GM23338 (cell line): ENCODE results near the gene GPALPP1. TPM values are rescaled to one million over a fixed set of nuclear protein-coding genes. Genes with fewer than 3 reads are reported as not detected.
A peak's percentile ranks its signal among the peaks of the same experiment; 100 is the strongest.

Source experiments
- ATAC-seq: fragments of 200-7000 bp; cut with Tn5 transposase; 3 replicates; pipeline ENCODE4 v1.9.1; 2020
- DNase-seq: peaks from one replicate; pipeline ENCODE4 v3.0.0-alpha.2; 2015; ENCODE audit warnings: low spot score
- H2AFZ ChIP-seq: fragments of 200-600 bp; sonication (generic); 2 replicates; pipeline ENCODE4 v1.8.0; 2016; ENCODE audit warnings: antibody characterized with exemption, mild to moderate bottlenecking, moderate library complexity
- H3F3A ChIP-seq: fragments of 200-600 bp; sonication (generic); replicated peaks from 2 replicates; pipeline ENCODE4 v1.8.0; 2017; ENCODE audit warnings: antibody characterized with exemption, mixed run types, low read depth
- H3K27ac ChIP-seq: fragments of 200-600 bp; sonication (generic); 2 replicates; pipeline ENCODE4 v1.6.1; 2016; ENCODE audit warnings: low read depth
- H3K27me3 ChIP-seq: fragments of 200-600 bp; sonication (generic); 2 replicates; pipeline ENCODE4 v1.8.0; 2016; ENCODE audit warnings: mild to moderate bottlenecking, mixed run types, moderate library complexity; ENCODE audit not compliant: insufficient read depth
- H3K36me3 ChIP-seq: fragments of 200-600 bp; sonication (generic); 2 replicates; pipeline ENCODE4 v1.8.0; 2016; ENCODE audit warnings: mild to moderate bottlenecking; ENCODE audit not compliant: insufficient read depth
- H3K4me1 ChIP-seq: fragments of 200-600 bp; sonication (generic); 2 replicates; pipeline ENCODE4 v1.8.0; 2016; ENCODE audit warnings: mild to moderate bottlenecking, moderate library complexity; ENCODE audit not compliant: insufficient read depth
- H3K4me2 ChIP-seq: fragments of 200-600 bp; sonication (generic); 2 replicates; pipeline ENCODE4 v1.7.1; 2017; ENCODE audit warnings: mixed run types
- H3K4me3 ChIP-seq: fragments of 200-600 bp; sonication (generic); 2 replicates; pipeline ENCODE4 v1.6.1; 2016; ENCODE audit warnings: mixed run types
- H3K79me2 ChIP-seq: fragments of 200-600 bp; sonication (generic); replicated peaks from 2 replicates; pipeline ENCODE4 v1.8.0; 2017; ENCODE audit warnings: mild to moderate bottlenecking; ENCODE audit not compliant: insufficient read depth
- H3K9me2 ChIP-seq: fragments of 200-600 bp; sonication (generic); 2 replicates; pipeline ENCODE4 v1.8.0; 2017; ENCODE audit not compliant: insufficient read depth
- H4K20me1 ChIP-seq: fragments of 200-600 bp; sonication (generic); replicated peaks from 2 replicates; pipeline ENCODE4 v1.8.0; 2017; ENCODE audit warnings: mild to moderate bottlenecking; ENCODE audit not compliant: insufficient read depth
- H3K27ac Mint-ChIP-seq: 2 replicates; pipeline ENCODE4 v1.8.0; 2020; ENCODE audit warnings: inconsistent platforms, mild to moderate bottlenecking, moderate library complexity, mixed read lengths
- H3K27me3 Mint-ChIP-seq: 3 replicates; pipeline ENCODE4 v1.8.0; 2022; ENCODE audit warnings: low read depth, mild to moderate bottlenecking, moderate library complexity, mixed read lengths, inconsistent platforms; ENCODE audit not compliant: insufficient read depth, poor library complexity
- H3K36me3 Mint-ChIP-seq: 3 replicates; pipeline ENCODE4 v1.8.0; 2021; ENCODE audit warnings: low read depth, mild to moderate bottlenecking, inconsistent platforms, moderate library complexity, mixed read lengths
- H3K4me1 Mint-ChIP-seq: 3 replicates; pipeline ENCODE4 v1.8.0; 2020; ENCODE audit warnings: mild to moderate bottlenecking, inconsistent platforms, mixed read lengths
- H3K4me3 Mint-ChIP-seq: 3 replicates; pipeline ENCODE4 v1.8.0; 2021; ENCODE audit warnings: moderate library complexity, mild to moderate bottlenecking, inconsistent platforms, mixed read lengths
- H3K9me3 Mint-ChIP-seq: 3 replicates; pipeline ENCODE4 v1.8.0; 2020; ENCODE audit warnings: moderate library complexity, mild to moderate bottlenecking, inconsistent platforms, mixed read lengths
- CREB1 ChIP-seq: fragments of 250-450 bp; sonication (Bioruptor Pico); IDR thresholded peaks from 2 replicates; pipeline ENCODE4 v1.5.0; 2020; ENCODE audit warnings: low read depth, mild to moderate bottlenecking, moderate library complexity
- EZH2 ChIP-seq: fragments of 200-600 bp; sonication (generic); IDR thresholded peaks from one replicate; pipeline ENCODE4 v1.8.0; 2017; ENCODE audit warnings: antibody characterized with exemption, mild to moderate bottlenecking, low read depth; ENCODE audit not compliant: unreplicated experiment
- EZH2phosphoT487 ChIP-seq: fragments of 200-600 bp; sonication (generic); IDR thresholded peaks from one replicate; pipeline ENCODE4 v1.8.1; 2018; ENCODE audit warnings: antibody characterized with exemption; ENCODE audit not compliant: unreplicated experiment
- JUNB ChIP-seq: IDR thresholded peaks from one replicate; pipeline ENCODE4 v1.6.1; 2016; ENCODE audit warnings: antibody characterized with exemption; ENCODE audit not compliant: unreplicated experiment
- NANOG ChIP-seq: IDR thresholded peaks from 2 replicates; pipeline ENCODE4 v1.6.1; 2016; ENCODE audit warnings: antibody characterized with exemption, borderline replicate concordance
- POLR2AphosphoS5 ChIP-seq: IDR thresholded peaks from 2 replicates; pipeline ENCODE4 v1.6.1; 2016; ENCODE audit warnings: antibody characterized with exemption, low read depth
- STAT1 ChIP-seq: IDR thresholded peaks from one replicate; pipeline ENCODE4 v1.6.1; 2016; ENCODE audit warnings: antibody characterized with exemption; ENCODE audit not compliant: unreplicated experiment
- ZNF114 ChIP-seq: fragments of 250-450 bp; sonication (Bioruptor Pico); IDR thresholded peaks from 2 replicates; pipeline ENCODE4 v1.5.0; 2020; ENCODE audit warnings: mild to moderate bottlenecking, moderate library complexity
- ZNF331 ChIP-seq: fragments of 250-450 bp; sonication (Bioruptor Pico); IDR thresholded peaks from 2 replicates; pipeline ENCODE4 v1.5.0; 2020; ENCODE audit warnings: low read depth, mild to moderate bottlenecking, moderate library complexity
- polyA plus RNA-seq: library from polyadenylated mRNA; unstranded; fragments of >200 nt; fragmentation: Nextera tagmentation; extraction: Ambion mirVana; gene quantifications from 2 replicates; pipeline ENCODE4 v1.2.1, GENCODE V29; 2016
- total RNA-seq: library from RNA; depleted of rRNA; stranded (reverse); fragments of >200 nt; shearing (Covaris generic); gene quantifications from 2 replicates; pipeline ENCODE4 v1.2.3, GENCODE V29; 2014
- TF ChIP-seq, protein P1 (sequence below), 2 experiments: fragments of 200-600 bp in 1 of 2; sonication (generic) in 1 of 2; conservative IDR thresholded peaks; 2 replicates each; pipeline versions ENCODE4 v1.5.1 to v1.6.1; 2016 to 2017; ENCODE audit warnings: antibody characterized with exemption in 2 of 2, low read depth in 2 of 2, mild to moderate bottlenecking in 2 of 2, moderate library complexity in 1 of 2
- TF ChIP-seq, protein P2 (sequence below): IDR thresholded peaks from 2 replicates; pipeline ENCODE4 v1.6.1; 2016; ENCODE audit warnings: antibody characterized with exemption
- TF ChIP-seq, protein P3 (sequence below): IDR thresholded peaks from one replicate; pipeline ENCODE4 v1.6.1; 2018; ENCODE audit warnings: antibody characterized with exemption; ENCODE audit not compliant: unreplicated experiment

GPALPP1 gene
- total and polyA plus RNA-seq, 2 experiments from 2014 or later: 31.3 to 35.8 TPM

- Histone ChIP-seq H3K27ac (peak overlapping the region; percentile 91), H3K27me3 (no peaks in the 10 kb centered on the region), H4K20me1 (peaks cover 14% of the 10 kb centered on the region), H2AFZ (peak overlapping the region; percentile 99), H3K4me2 (peak overlapping the region; percentile 90), H3K79me2 (peaks cover 93% of the 10 kb centered on the region), H3K36me3 (peaks cover 7% of the 10 kb centered on the region; the same call in 1 of the 2 replicates), H3F3A (no peaks in the 10 kb centered on the region), H3K4me1 (peaks cover 19% of the 10 kb centered on the region), H3K4me3 (peak overlapping the region; percentile 84), H3K9me2 (no peaks in the 10 kb centered on the region)
- DNase-seq (peak; percentile 22), ATAC-seq (no peak)
- H3K36me3 Mint-ChIP-seq: peaks cover 23% of the 10 kb centered on the region
- peak overlapping the region; percentile 99; the same call in 1 of the 2 replicates for H3K27ac Mint-ChIP-seq
- H3K4me1 Mint-ChIP-seq: peaks cover 9% of the 10 kb centered on the region
- peak overlapping the region; percentile 100 for H3K4me3 Mint-ChIP-seq
- no peaks in the 10 kb centered on the region for H3K9me3 Mint-ChIP-seq
- TF ChIP-seq, protein P1, sequence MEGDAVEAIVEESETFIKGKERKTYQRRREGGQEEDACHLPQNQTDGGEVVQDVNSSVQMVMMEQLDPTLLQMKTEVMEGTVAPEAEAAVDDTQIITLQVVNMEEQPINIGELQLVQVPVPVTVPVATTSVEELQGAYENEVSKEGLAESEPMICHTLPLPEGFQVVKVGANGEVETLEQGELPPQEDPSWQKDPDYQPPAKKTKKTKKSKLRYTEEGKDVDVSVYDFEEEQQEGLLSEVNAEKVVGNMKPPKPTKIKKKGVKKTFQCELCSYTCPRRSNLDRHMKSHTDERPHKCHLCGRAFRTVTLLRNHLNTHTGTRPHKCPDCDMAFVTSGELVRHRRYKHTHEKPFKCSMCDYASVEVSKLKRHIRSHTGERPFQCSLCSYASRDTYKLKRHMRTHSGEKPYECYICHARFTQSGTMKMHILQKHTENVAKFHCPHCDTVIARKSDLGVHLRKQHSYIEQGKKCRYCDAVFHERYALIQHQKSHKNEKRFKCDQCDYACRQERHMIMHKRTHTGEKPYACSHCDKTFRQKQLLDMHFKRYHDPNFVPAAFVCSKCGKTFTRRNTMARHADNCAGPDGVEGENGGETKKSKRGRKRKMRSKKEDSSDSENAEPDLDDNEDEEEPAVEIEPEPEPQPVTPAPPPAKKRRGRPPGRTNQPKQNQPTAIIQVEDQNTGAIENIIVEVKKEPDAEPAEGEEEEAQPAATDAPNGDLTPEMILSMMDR (conservative IDR thresholded peaks at IDR 0.05; ENCODE audit: low read depth in 2 of 2): no peak
- no peak for TF ChIP-seq STAT1
- no peak for TF ChIP-seq EZH2phosphoT487
- TF ChIP-seq, protein P2, sequence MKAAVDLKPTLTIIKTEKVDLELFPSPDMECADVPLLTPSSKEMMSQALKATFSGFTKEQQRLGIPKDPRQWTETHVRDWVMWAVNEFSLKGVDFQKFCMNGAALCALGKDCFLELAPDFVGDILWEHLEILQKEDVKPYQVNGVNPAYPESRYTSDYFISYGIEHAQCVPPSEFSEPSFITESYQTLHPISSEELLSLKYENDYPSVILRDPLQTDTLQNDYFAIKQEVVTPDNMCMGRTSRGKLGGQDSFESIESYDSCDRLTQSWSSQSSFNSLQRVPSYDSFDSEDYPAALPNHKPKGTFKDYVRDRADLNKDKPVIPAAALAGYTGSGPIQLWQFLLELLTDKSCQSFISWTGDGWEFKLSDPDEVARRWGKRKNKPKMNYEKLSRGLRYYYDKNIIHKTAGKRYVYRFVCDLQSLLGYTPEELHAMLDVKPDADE: no peak
- TF ChIP-seq ZNF331 (CRISPR knock-in tag): no peak
- TF ChIP-seq JUNB: no peak
- H3K27me3 Mint-ChIP-seq: peaks cover 5% of the 10 kb centered on the region
Observed at GRCh38 chr13:44989941-44990340, 603 bp downstream of the GPALPP1 start.

DNA sequence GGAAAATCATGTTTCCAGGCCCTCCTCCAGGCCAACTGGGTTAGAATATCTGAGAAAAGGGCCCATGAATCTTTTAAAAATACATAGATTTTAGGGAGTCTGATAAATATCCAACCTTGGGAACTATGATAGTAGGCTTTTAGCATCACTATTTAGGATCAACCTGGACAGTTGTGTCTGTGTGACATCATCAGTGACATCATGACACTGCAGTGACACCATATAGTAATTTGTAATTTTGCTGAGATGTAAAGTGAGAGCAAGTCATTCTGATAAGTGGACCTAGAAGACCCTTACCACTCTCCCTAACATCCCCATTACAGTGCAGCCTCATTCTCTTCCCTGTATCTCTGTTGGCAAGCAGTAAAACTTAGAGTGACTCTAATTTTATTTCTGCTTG lies 14.1 kb downstream of the GPALPP1 start:
- no peaks in the 10 kb centered on the region for H3K4me1 ChIP-seq
- peaks cover 3% of the 10 kb centered on the region; the same call in 1 of the 2 replicates for H4K20me1 ChIP-seq
- ATAC-seq (no peak), DNase-seq (no peak)
- H3K27me3 ChIP-seq: no peaks in the 10 kb centered on the region
- H3K9me2 ChIP-seq: no peaks in the 10 kb centered on the region
- no peaks in the 10 kb centered on the region for H3K79me2 ChIP-seq
- Mint-ChIP-seq H3K4me1 (no peaks in the 10 kb centered on the region), H3K4me3 (no peak overlapping the region), H3K27ac (no peak overlapping the region), H3K36me3 (peaks cover 19% of the 10 kb centered on the region), H3K9me3 (no peaks in the 10 kb centered on the region), H3K27me3 (no peaks in the 10 kb centered on the region)
- no peak overlapping the region for H3K4me3 ChIP-seq
- H2AFZ ChIP-seq: no peak overlapping the region
- no peak overlapping the region for H3K4me2 ChIP-seq
- H3K27ac ChIP-seq: no peak overlapping the region
- H3K36me3 ChIP-seq: no peaks in the 10 kb centered on the region; the same call in 1 of the 2 replicates
- no peaks in the 10 kb centered on the region for H3F3A ChIP-seq
- TF ChIP-seq, protein P3, sequence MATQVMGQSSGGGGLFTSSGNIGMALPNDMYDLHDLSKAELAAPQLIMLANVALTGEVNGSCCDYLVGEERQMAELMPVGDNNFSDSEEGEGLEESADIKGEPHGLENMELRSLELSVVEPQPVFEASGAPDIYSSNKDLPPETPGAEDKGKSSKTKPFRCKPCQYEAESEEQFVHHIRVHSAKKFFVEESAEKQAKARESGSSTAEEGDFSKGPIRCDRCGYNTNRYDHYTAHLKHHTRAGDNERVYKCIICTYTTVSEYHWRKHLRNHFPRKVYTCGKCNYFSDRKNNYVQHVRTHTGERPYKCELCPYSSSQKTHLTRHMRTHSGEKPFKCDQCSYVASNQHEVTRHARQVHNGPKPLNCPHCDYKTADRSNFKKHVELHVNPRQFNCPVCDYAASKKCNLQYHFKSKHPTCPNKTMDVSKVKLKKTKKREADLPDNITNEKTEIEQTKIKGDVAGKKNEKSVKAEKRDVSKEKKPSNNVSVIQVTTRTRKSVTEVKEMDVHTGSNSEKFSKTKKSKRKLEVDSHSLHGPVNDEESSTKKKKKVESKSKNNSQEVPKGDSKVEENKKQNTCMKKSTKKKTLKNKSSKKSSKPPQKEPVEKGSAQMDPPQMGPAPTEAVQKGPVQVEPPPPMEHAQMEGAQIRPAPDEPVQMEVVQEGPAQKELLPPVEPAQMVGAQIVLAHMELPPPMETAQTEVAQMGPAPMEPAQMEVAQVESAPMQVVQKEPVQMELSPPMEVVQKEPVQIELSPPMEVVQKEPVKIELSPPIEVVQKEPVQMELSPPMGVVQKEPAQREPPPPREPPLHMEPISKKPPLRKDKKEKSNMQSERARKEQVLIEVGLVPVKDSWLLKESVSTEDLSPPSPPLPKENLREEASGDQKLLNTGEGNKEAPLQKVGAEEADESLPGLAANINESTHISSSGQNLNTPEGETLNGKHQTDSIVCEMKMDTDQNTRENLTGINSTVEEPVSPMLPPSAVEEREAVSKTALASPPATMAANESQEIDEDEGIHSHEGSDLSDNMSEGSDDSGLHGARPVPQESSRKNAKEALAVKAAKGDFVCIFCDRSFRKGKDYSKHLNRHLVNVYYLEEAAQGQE: no peak
- TF ChIP-seq POLR2AphosphoS5 (no peak), ZNF331 (CRISPR knock-in tag) (no peak), NANOG (no peak), JUNB (no peak), ZNF114 (CRISPR knock-in tag) (no peak), EZH2 (no peak), STAT1 (no peak), EZH2phosphoT487 (no peak), CREB1 (CRISPR knock-in tag) (no peak)
- TF ChIP-seq, protein P1 (conservative IDR thresholded peaks at IDR 0.05; ENCODE audit: low read depth in 2 of 2): no peak
- TF ChIP-seq, protein P2: no peak
